Mammary epithelial cell (primary cell): ENCODE results near the gene GNRH2.

ENCODE experiments used
- CTCF ChIP-seq, 2 donors: IDR thresholded peaks in 1 of 2; conservative IDR thresholded peaks in 1 of 2; 2 replicates each; pipeline ENCODE4 v1.5.1; 2011 to 2012; ENCODE audit warnings: inconsistent platforms in 2 of 2, low read length in 2 of 2, mild to moderate bottlenecking in 2 of 2, control low read depth in 1 of 2, low read depth in 1 of 2; ENCODE audit not compliant: insufficient read depth in 1 of 2; ENCODE audit errors: extremely low read depth in 1 of 2
- EZH2 ChIP-seq: IDR thresholded peaks from 2 replicates; pipeline ENCODE4 v1.6.1; 2012; ENCODE audit warnings: low read length, inconsistent platforms, borderline replicate concordance

GRCh38 chr20:3080939-3081388 is 37.5 kb downstream of the GNRH2 start:
- no peak for TF ChIP-seq CTCF (conservative IDR thresholded peaks at IDR 0.05 in 1 of 2, IDR thresholded peaks at IDR 0.05 in 1 of 2; ENCODE audit: extremely low read depth in 1 of 2, insufficient read depth in 1 of 2, low read depth in 1 of 2, low read length in 2 of 2)
- TF ChIP-seq EZH2 = no peak
